ENCODE results near the gene ADAM33.

Gene ADAM33

DNA sequence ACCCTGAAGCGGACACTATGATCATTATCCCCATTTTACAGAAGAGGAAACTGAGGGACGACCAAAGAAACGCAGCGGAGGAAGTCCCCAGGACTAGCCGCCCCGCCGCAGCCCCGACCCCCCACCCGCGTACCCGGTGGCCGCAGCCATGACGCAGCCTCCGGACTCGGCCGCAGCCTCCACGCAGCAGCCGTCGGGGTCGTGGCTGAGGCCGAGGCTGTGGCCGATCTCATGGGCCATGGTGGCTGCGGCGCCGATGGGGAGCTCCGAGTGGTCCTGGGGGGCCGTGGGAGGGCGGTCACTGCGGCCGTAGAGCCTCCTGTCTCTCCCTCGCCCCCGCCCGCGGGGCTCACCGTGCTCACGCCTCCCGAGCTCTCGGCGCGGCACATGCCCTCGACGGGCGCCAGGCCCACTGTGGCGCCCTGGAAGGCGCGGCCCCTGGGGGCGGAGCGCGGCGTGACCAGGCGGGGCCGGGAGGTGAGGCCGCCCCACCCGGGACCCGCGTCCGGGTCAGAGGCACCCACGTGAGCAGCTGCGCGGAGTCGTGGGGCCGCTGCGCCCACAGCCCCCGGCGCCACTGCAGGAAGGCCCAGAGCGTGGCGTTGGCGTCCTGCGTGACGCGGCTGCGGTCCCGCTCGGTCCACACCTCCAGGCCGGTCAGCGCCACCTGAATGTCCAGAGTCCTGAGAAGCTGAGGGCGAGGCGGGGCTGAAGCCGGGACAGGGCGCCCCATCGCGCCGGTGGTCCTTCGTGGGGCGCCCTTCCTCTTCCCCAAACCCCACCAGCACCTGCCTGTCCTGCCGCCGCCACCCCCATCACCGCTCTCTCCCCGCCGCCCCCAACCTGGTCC, 8.4 kb downstream of the ADAM33 start:
- Histone ChIP-seq H2AFZ (ENCODE audit: low read depth, low read length, severe bottlenecking) (no peak overlapping the region), H3K9ac (ENCODE audit: low read length) (no peak overlapping the region), H3K27ac (ENCODE audit: low read depth, low read length) (no peak overlapping the region), H3K79me2 (ENCODE audit: insufficient read depth, low read length) (no peaks in the 10 kb centered on the region), H3K9me3 (ENCODE audit: insufficient read depth, low read length) (no peaks in the 10 kb centered on the region), H3K4me2 (ENCODE audit: low read depth, low read length, poor library complexity, severe bottlenecking) (no peak overlapping the region), H3K9me2 (replicated peaks; ENCODE audit: insufficient read depth, low read length) (no peaks in the 10 kb centered on the region), H3F3A (ENCODE audit: insufficient read depth) (no peaks in the 10 kb centered on the region), H3K27me3 (ENCODE audit: low read length) (no peaks in the 10 kb centered on the region), H4K20me1 (ENCODE audit: low read depth, low read length) (no peaks in the 10 kb centered on the region), H3K4me3 (ENCODE audit: insufficient read depth, low read length, poor library complexity, severe bottlenecking) (no peak overlapping the region), H3K36me3 (ENCODE audit: low read length) (no peaks in the 10 kb centered on the region)
- no peak for TF ChIP-seq EZH2phosphoT487 (conservative IDR thresholded peaks at IDR 0.05; ENCODE audit: low read length)
- TF ChIP-seq, protein P1, sequence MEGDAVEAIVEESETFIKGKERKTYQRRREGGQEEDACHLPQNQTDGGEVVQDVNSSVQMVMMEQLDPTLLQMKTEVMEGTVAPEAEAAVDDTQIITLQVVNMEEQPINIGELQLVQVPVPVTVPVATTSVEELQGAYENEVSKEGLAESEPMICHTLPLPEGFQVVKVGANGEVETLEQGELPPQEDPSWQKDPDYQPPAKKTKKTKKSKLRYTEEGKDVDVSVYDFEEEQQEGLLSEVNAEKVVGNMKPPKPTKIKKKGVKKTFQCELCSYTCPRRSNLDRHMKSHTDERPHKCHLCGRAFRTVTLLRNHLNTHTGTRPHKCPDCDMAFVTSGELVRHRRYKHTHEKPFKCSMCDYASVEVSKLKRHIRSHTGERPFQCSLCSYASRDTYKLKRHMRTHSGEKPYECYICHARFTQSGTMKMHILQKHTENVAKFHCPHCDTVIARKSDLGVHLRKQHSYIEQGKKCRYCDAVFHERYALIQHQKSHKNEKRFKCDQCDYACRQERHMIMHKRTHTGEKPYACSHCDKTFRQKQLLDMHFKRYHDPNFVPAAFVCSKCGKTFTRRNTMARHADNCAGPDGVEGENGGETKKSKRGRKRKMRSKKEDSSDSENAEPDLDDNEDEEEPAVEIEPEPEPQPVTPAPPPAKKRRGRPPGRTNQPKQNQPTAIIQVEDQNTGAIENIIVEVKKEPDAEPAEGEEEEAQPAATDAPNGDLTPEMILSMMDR (IDR thresholded peaks at IDR 0.05; ENCODE audit: insufficient read depth, low read length, poor library complexity, severe bottlenecking) = no peak

DNA sequence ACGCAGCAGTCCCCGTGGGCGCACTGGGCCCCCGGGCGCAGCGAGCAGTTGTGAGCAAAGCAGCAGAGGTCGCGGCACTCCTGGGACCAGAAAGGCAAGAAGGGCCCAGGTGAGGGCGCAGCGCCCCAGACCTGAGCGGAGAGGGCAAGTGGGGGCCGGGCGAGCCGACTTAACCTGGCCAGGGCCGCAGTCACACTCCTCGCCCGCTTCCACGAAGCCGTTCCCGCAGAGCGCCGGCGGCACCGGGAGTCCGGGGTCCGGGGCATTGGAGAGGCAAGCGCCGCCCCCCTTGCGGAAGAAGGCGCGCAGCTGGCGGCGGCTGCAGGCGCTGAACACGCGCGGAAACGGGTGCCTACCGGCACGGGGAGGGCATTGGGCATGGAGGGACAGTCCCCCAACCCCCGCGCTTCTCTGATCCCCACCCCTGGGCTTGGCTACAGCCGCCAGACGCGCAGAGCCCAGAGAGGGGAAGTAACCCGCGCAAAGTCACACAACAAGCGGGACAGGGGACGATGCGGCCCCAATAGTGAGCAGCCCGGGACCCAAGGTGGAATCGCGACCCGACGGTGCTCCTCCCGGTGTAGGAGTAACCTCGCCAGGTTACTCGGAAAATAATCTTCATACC, 9.2 kb downstream of the ADAM33 start:
- H3F3A ChIP-seq (ENCODE audit: insufficient read depth) = no peaks in the 10 kb centered on the region
- H3K9me3 ChIP-seq (ENCODE audit: insufficient read depth, low read length) = no peaks in the 10 kb centered on the region
- H3K4me3 ChIP-seq (ENCODE audit: insufficient read depth, low read length, poor library complexity, severe bottlenecking) = no peak overlapping the region
- H4K20me1 ChIP-seq (ENCODE audit: low read depth, low read length) = no peaks in the 10 kb centered on the region
- H3K27me3 ChIP-seq (ENCODE audit: low read length) = no peaks in the 10 kb centered on the region
- no peaks in the 10 kb centered on the region for H3K9me2 ChIP-seq (replicated peaks; ENCODE audit: insufficient read depth, low read length)
- H2AFZ ChIP-seq (ENCODE audit: low read depth, low read length, severe bottlenecking) = no peak overlapping the region
- no peak overlapping the region for H3K9ac ChIP-seq (ENCODE audit: low read length)
- no peak overlapping the region for H3K27ac ChIP-seq (ENCODE audit: low read depth, low read length)
- H3K79me2 ChIP-seq (ENCODE audit: insufficient read depth, low read length) = no peaks in the 10 kb centered on the region
- no peak for TF ChIP-seq EZH2phosphoT487 (conservative IDR thresholded peaks at IDR 0.05; ENCODE audit: low read length)
- TF ChIP-seq, protein P1 (IDR thresholded peaks at IDR 0.05; ENCODE audit: insufficient read depth, low read length, poor library complexity, severe bottlenecking) = no peak
- no peaks in the 10 kb centered on the region for H3K36me3 ChIP-seq (ENCODE audit: low read length)
- no peak overlapping the region for H3K4me2 ChIP-seq (ENCODE audit: low read depth, low read length, poor library complexity, severe bottlenecking)

DNA sequence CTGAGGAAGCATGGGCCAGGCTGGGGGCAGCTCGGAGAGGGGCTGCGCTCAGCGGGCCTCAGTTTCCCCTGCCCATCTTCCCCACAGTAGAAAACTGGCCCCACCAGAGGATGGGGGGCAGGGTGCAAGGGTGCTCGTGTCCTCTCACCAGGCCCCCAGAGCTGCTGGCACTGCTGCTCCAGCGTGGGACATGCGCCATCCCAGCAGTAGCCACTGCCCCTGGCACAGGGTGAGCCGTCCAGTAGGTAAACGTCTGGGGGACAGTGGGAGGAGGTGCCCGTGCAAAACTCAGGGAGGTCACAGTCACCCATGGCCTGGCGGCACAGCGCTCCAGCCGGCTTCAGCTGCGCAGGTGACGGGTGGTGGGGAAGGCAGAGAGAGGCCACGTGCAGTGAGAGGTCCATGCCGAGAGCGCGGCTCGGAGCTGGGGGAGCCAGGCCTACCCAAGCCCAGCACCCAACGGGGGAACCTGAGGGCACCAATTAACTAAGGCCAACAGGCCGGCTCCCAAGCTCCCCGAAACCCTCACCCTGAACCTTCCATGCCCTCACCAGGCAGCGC, 9.7 kb downstream of the ADAM33 start:
- no peak for TF ChIP-seq EZH2phosphoT487 (conservative IDR thresholded peaks at IDR 0.05; ENCODE audit: low read length)
- TF ChIP-seq, protein P1 (IDR thresholded peaks at IDR 0.05; ENCODE audit: insufficient read depth, low read length, poor library complexity, severe bottlenecking) = no peak
- no peaks in the 10 kb centered on the region for H3K9me2 ChIP-seq (replicated peaks; ENCODE audit: insufficient read depth, low read length)
- no peaks in the 10 kb centered on the region for H4K20me1 ChIP-seq (ENCODE audit: low read depth, low read length)
- H3K79me2 ChIP-seq (ENCODE audit: insufficient read depth, low read length) = no peaks in the 10 kb centered on the region
- no peak overlapping the region for H3K27ac ChIP-seq (ENCODE audit: low read depth, low read length)
- no peaks in the 10 kb centered on the region for H3F3A ChIP-seq (ENCODE audit: insufficient read depth)
- no peaks in the 10 kb centered on the region for H3K36me3 ChIP-seq (ENCODE audit: low read length)
- H3K4me2 ChIP-seq (ENCODE audit: low read depth, low read length, poor library complexity, severe bottlenecking) = no peak overlapping the region
- no peaks in the 10 kb centered on the region for H3K27me3 ChIP-seq (ENCODE audit: low read length)
- no peak overlapping the region for H3K9ac ChIP-seq (ENCODE audit: low read length)
- no peak overlapping the region for H2AFZ ChIP-seq (ENCODE audit: low read depth, low read length, severe bottlenecking)
- no peak overlapping the region for H3K4me3 ChIP-seq (ENCODE audit: insufficient read depth, low read length, poor library complexity, severe bottlenecking)
- H3K9me3 ChIP-seq (ENCODE audit: insufficient read depth, low read length) = no peaks in the 10 kb centered on the region
